ENCODE results near the gene MIS12.

Gene MIS12

DNA sequence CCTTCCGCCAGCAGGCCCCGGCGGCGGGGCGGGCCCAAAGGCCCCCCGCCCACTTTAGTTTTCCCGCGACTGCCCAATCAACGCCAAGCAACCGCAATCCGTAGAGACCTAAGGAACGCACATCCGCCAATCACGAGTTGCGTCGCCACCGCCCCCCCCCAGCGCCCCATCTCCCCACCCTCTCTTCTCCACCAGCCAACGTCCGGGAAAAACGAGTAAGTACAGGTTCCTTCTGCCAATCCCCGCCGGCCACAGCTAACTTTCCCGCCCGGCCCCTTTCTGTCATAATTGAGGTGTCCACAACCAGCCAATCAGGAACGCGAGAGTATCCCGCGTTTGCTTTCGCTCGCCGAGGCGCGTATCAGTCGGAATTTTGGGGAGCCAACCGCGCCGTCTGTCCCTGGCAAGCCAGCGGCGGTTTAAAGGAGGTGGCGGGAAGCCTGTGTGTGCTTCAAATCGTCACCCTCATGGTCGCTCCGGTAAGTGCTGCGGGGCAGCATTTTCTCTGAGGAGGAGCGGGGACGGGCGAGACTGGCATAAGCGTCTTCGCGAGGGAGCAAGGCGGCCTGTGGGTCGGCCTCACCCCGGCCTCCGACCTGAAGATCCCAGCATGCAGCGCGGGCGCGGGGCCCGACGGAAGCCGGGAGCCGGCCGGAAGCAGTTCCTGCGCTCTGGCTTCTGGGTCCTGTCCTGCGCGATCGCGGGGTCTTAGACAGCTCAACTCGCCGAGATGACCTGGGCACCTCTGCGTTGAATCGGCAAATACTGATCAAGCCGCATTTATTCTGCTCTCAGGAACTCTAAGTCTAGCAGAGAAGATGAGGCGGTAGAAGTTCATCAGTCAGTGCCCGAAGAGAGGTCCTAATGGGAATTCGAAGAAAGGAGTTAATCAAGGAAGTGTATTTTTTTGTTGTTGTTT lies at the start of gene MIS12:
TSS of gene MIS12 (plus strand) at position 361 of the 919 bp plus-strand sequence. CDS start 2,297 bp downstream, outside the sequence.
- Mint-ChIP-seq H3K27me3 (no peaks in the 10 kb centered on the region), H3K36me3 (peaks cover 14% of the 10 kb centered on the region), H3K27ac (peak within 1 kb of the TSS; percentile 97), H3K4me3 (peak within 1 kb of the TSS; percentile 95), H3K9me3 (no peaks in the 10 kb centered on the region), H3K4me1 (peaks cover 59% of the 10 kb centered on the region)

- Mint-ChIP-seq H3K9me3 (no peaks in the 10 kb centered on the region), H3K27me3 (no peaks in the 10 kb centered on the region), H3K36me3 (peaks cover 16% of the 10 kb centered on the region), H3K4me3 (peak overlapping the region; percentile 94), H3K4me1 (peaks cover 40% of the 10 kb centered on the region), H3K27ac (peak overlapping the region; percentile 93)
These were observed 48.5 kb upstream of the MIS12 start for GRCh38 chr17:5437721-5438317.

GRCh38 chr17:5438716-5439445 lies 47.5 kb upstream of the MIS12 start, which contains the start of gene C1QBP:
TSS of gene C1QBP (minus strand) at chr17:5439155. CDS start at chr17:5439073, 82 bp downstream.
- no peaks in the 10 kb centered on the region for H3K9me3 Mint-ChIP-seq
- peak within 1 kb of the TSS; percentile 97 for H3K27ac Mint-ChIP-seq
- H3K27me3 Mint-ChIP-seq, result no peaks in the 10 kb centered on the region
- H3K4me3 Mint-ChIP-seq, result peak within 1 kb of the TSS; percentile 94
- peaks cover 17% of the 10 kb centered on the region for H3K36me3 Mint-ChIP-seq
- peaks cover 40% of the 10 kb centered on the region for H3K4me1 Mint-ChIP-seq

DNA sequence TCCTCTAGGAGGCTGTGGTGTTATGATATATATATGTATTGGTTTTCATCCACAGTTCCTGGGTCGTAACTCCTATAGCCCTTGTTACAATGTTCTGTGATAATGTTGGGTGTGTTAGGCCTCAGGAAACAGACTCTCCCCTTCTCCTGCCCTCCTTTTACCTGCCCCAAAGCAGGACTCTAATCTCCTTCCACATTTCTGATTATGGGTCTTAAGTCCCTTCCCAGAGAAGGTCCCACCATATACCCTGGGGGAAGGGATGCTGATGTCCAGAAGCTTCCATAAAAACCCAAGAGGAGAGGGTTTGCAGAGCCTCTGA lies 47.0 kb upstream of the MIS12 start:
- Mint-ChIP-seq H3K4me1 (peaks cover 40% of the 10 kb centered on the region), H3K27me3 (no peaks in the 10 kb centered on the region)

DNA sequence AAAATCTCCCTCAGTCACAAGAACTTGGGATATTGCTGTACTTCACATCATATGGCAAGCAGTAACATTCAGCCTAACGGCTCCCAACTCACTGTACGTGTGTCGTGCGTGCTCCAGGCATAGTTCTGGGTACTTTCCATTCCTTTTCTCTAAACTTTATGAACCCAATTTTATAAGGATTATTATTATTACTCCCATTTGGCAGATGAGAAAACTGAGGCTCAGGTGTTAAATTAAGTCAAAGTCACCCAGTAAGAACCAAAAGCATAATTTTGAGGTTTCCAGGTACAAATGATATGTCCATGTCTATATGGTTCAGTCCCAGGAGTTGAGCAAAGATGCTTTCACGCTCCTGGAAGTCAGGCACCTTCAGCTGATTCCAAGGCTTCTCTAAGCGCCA lies 42.6 kb upstream of the MIS12 start:
- no peaks in the 10 kb centered on the region for H3K27me3 Mint-ChIP-seq
- no peak overlapping the region for H3K27ac Mint-ChIP-seq
- peaks cover 8% of the 10 kb centered on the region for H3K36me3 Mint-ChIP-seq
- H3K4me1 Mint-ChIP-seq, result peaks cover 8% of the 10 kb centered on the region
- H3K9me3 Mint-ChIP-seq, result no peaks in the 10 kb centered on the region
- H3K4me3 Mint-ChIP-seq, result no peak overlapping the region

More for the DNA sequence above, 47.0 kb upstream of the MIS12 start:
- Mint-ChIP-seq H3K4me3 (peak overlapping the region; percentile 94), H3K36me3 (peaks cover 17% of the 10 kb centered on the region), H3K27ac (peak overlapping the region; percentile 97), H3K9me3 (no peaks in the 10 kb centered on the region)

DNA sequence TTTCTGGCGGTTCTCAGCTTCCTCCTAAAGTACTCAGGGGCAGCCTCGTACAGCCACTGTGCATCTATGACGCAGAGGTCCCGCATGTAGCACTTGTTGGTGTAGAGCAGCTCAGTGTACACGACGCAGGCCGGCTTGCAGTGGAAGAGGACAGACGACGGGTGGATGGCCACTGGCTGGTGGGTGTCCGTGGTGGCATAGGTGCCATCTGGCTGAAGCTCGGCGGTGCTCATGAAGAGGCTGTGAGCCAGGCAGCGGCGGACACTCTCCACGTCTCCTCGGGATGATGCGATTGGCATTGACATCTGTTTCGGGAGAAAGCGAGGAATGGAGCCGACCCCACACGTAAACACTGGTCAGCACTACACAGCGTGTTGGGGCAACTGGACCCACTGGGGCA lies 42.2 kb upstream of the MIS12 start:
- no peak overlapping the region for H3K27ac Mint-ChIP-seq
- H3K4me1 Mint-ChIP-seq, result peaks cover 8% of the 10 kb centered on the region
- H3K4me3 Mint-ChIP-seq, result no peak overlapping the region
- no peaks in the 10 kb centered on the region for H3K27me3 Mint-ChIP-seq
- H3K36me3 Mint-ChIP-seq, result peaks cover 11% of the 10 kb centered on the region
- no peaks in the 10 kb centered on the region for H3K9me3 Mint-ChIP-seq

- Mint-ChIP-seq H3K27me3 (no peaks in the 10 kb centered on the region), H3K4me3 (no peak overlapping the region), H3K4me1 (no peaks in the 10 kb centered on the region), H3K36me3 (peaks cover 15% of the 10 kb centered on the region), H3K27ac (no peak overlapping the region), H3K9me3 (no peaks in the 10 kb centered on the region)
These were observed 39.6 kb upstream of the MIS12 start for GRCh38 chr17:5446786-5447185.

GRCh38 chr17:5464717-5465507 lies 21.5 kb upstream of the MIS12 start:
- H3K9me3 Mint-ChIP-seq, result no peaks in the 10 kb centered on the region
- no peak overlapping the region for H3K4me3 Mint-ChIP-seq
- H3K27ac Mint-ChIP-seq, result no peak overlapping the region
- peaks cover 13% of the 10 kb centered on the region for H3K36me3 Mint-ChIP-seq
- peaks cover 44% of the 10 kb centered on the region for H3K4me1 Mint-ChIP-seq
- H3K27me3 Mint-ChIP-seq, result no peaks in the 10 kb centered on the region

DNA sequence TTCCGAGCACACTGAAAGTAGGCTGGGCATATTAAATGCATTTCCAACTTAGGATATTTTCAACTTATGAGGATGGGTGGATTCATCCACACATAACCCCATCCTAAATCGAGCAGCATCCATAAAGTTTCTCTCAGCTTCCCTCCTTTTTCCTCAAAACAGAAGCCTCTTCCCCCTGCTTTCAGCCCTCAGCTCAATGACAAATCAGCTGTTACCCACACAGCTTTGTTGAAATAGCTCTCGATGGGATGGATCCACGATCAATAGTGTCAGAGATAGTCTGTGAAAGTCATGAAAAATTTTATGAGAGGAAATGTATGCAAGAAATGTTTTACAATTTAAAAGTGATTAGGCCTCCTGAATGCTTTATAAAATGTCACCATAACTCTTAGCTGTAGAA lies 20.1 kb upstream of the MIS12 start:
- Mint-ChIP-seq H3K27ac (no peak overlapping the region), H3K4me1 (peaks cover 48% of the 10 kb centered on the region), H3K4me3 (peak overlapping the region; percentile 92), H3K9me3 (no peaks in the 10 kb centered on the region), H3K36me3 (peaks cover 7% of the 10 kb centered on the region), H3K27me3 (no peaks in the 10 kb centered on the region)

DNA sequence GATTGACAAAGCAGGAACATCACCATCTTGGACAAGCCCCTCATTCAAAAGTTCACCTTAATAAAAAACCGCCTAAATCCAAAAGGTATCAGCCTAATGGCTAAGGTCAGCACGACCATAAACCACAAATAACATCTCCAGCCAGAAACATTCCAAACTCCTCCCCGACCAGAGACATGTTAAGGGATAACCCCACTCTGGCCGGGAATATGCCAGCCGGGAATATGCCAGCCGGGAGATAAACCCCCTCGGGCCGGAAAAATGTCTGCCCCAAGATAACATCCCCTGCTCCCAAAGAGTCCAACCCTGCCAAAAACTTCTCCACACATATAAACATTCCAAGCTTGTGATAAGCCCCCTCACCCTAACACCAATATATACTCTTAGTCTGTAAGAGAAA lies 18.9 kb upstream of the MIS12 start:
- Mint-ChIP-seq H3K27ac (no peak overlapping the region), H3K36me3 (peaks cover 8% of the 10 kb centered on the region), H3K27me3 (no peaks in the 10 kb centered on the region), H3K4me1 (peaks cover 48% of the 10 kb centered on the region), H3K9me3 (no peaks in the 10 kb centered on the region), H3K4me3 (peak overlapping the region; percentile 92)

GRCh38 chr17:5468075-5468473 lies 18.3 kb upstream of the MIS12 start:
- Mint-ChIP-seq H3K27ac (peak overlapping the region; percentile 10), H3K4me3 (peak overlapping the region; percentile 92), H3K4me1 (peaks cover 47% of the 10 kb centered on the region), H3K9me3 (no peaks in the 10 kb centered on the region), H3K36me3 (peaks cover 8% of the 10 kb centered on the region), H3K27me3 (no peaks in the 10 kb centered on the region)

- H3K36me3 Mint-ChIP-seq, result peaks cover 10% of the 10 kb centered on the region
- H3K4me1 Mint-ChIP-seq, result peaks cover 20% of the 10 kb centered on the region
- peak overlapping the region; percentile 53 for H3K27ac Mint-ChIP-seq
- H3K4me3 Mint-ChIP-seq, result no peak overlapping the region
- no peaks in the 10 kb centered on the region for H3K9me3 Mint-ChIP-seq
- H3K27me3 Mint-ChIP-seq, result no peaks in the 10 kb centered on the region
These were observed 13.9 kb upstream of the MIS12 start for GRCh38 chr17:5472511-5472910.

GRCh38 chr17:5473906-5474305 lies 12.5 kb upstream of the MIS12 start:
- H3K9me3 Mint-ChIP-seq, result no peaks in the 10 kb centered on the region
- no peak overlapping the region for H3K4me3 Mint-ChIP-seq
- peaks cover 13% of the 10 kb centered on the region for H3K36me3 Mint-ChIP-seq
- H3K27me3 Mint-ChIP-seq, result no peaks in the 10 kb centered on the region
- H3K27ac Mint-ChIP-seq, result no peak overlapping the region
- H3K4me1 Mint-ChIP-seq, result peaks cover 23% of the 10 kb centered on the region

GRCh38 chr17:5478992-5479391 lies 7.4 kb upstream of the MIS12 start:
- H3K27me3 Mint-ChIP-seq, result no peaks in the 10 kb centered on the region
- H3K4me3 Mint-ChIP-seq, result no peak overlapping the region
- H3K36me3 Mint-ChIP-seq, result peaks cover 17% of the 10 kb centered on the region
- H3K4me1 Mint-ChIP-seq, result peaks cover 48% of the 10 kb centered on the region
- no peaks in the 10 kb centered on the region for H3K9me3 Mint-ChIP-seq
- no peak overlapping the region for H3K27ac Mint-ChIP-seq

GRCh38 chr17:5480962-5481361 lies 5.4 kb upstream of the MIS12 start:
- Mint-ChIP-seq H3K27me3 (no peaks in the 10 kb centered on the region), H3K36me3 (peaks cover 17% of the 10 kb centered on the region), H3K4me3 (no peak overlapping the region), H3K27ac (peak overlapping the region; percentile 60), H3K4me1 (peaks cover 63% of the 10 kb centered on the region), H3K9me3 (no peaks in the 10 kb centered on the region)
